Measurements from ENCODE around the gene CDK11B. TPM values are rescaled to one million over a fixed set of nuclear protein-coding genes. Genes with fewer than 3 reads are reported as not detected.
"Not testable (repeated sequence)": the region's sequence is repeated elsewhere in the genome, so short reads cannot be mapped to it uniquely, and the experiment has no call there.

The CDK11B gene
- total and polyA plus RNA-seq, 3 experiments from 2014 or later: 18.3 to 45.6 (median 42.2) TPM

DNA sequence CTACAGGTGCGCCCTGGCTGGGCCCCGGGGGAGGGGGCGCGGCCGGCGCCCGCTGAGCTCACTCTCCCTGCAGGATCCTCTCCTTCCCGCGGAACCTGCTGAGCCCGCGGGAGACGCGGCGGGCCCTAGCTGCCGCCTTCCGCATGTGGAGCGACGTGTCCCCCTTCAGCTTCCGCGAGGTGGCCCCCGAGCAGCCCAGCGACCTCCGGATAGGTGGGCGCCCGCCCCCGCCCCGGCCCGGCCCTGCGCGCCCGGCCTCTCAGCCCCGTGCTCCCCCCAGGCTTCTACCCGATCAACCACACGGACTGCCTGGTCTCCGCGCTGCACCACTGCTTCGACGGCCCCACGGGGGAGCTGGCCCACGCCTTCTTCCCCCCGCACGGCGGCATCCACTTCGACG is 41.3 kb upstream of the CDK11B start:
- CTCF ChIA-PET; H3K27ac Mint-ChIP-seq; H3K27me3 ChIP-seq (ENCODE audit: insufficient read depth, low read length, poor library complexity, severe bottlenecking); H3K9me3 ChIP-seq (ENCODE audit: low read length); H3K4me1 Mint-ChIP-seq; H3K36me3 ChIP-seq (ENCODE audit: insufficient read depth, low read length); H3K9me3 Mint-ChIP-seq; H3K27me3 Mint-ChIP-seq; H3K4me1 ChIP-seq (ENCODE audit: insufficient read depth, low read length); H3K4me3 ChIP-seq (ENCODE audit: low read length); H3K27ac ChIP-seq (ENCODE audit: low read depth, low read length); POLR2A ChIA-PET; DNase-seq; H3K4me3 Mint-ChIP-seq: not testable (repeated sequence)
- H3K36me3 Mint-ChIP-seq: peaks cover 0 to 13% (median 0%) of the 10 kb centered on the region in 3 donors

DNA sequence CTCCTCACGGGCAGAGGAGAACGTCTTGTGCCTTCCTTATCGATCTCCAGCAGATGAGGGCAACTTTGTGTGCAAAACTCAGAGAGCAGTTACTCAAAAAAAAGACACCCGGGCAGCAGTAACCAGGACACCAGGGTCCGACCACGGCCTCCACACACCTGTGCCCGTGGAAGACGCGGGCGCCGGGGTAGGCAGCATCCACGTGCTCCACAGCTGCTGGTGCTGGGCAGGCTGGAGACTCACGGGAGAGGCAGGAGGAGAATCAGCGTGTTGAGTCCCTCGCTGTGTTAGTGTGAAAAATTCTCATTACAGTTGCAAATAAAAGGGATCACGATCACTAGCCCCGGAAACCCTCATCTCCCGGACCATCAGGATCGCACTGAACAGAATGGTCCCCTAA is 40.3 kb upstream of the CDK11B start:
- H3K9me3 Mint-ChIP-seq; H3K27me3 ChIP-seq (ENCODE audit: insufficient read depth, low read length, poor library complexity, severe bottlenecking); H3K36me3 ChIP-seq (ENCODE audit: insufficient read depth, low read length); H3K4me1 ChIP-seq (ENCODE audit: insufficient read depth, low read length); H3K36me3 Mint-ChIP-seq; H3K4me3 ChIP-seq (ENCODE audit: low read length); H3K27ac Mint-ChIP-seq; H3K4me3 Mint-ChIP-seq; POLR2A ChIA-PET; H3K9me3 ChIP-seq (ENCODE audit: low read length); DNase-seq; CTCF ChIA-PET; H3K27me3 Mint-ChIP-seq; H3K4me1 Mint-ChIP-seq; H3K27ac ChIP-seq (ENCODE audit: low read depth, low read length): not testable (repeated sequence)

DNA sequence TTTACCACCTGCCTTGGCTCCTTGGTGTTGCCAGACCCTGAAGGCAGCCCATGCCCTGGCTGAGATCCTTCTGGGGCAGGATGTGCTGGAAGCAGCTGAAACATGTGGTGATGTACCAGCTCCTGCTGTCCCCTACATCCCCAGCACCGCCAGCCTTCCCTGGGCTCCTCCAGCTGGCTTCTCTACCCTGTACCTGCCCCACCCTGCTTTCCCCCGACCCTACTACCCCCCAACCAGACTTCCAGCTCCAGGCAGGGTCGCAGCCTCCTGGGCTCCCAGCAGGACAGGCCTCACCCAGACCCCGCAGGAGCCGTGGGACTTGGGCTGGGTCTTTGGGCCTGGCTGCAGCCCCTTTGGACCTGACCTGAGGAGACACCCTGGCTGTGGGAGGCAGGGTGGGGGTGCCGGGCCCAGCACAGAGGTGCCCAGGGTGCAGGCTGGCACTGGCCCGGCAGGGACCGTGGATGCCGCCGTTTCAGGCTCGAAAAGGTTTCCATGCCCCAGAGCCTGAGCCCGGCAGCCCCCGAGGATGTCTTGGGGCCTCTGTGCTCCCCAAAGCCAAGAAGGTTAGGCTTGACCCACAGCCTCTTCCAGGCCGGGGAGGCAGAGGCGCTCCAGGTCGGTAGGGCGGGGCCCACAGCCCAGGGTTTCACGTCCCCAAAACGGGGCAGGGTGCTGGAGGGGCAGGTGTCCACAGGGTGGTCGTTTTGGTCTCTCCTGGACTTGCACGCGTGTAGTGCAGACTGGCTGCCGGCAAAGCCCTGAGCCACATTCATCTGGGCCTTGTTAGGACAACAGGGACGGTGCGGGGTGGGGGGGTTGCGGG is 38.8 kb upstream of the CDK11B start:
- DNase-seq; H3K4me3 Mint-ChIP-seq; H3K36me3 ChIP-seq (ENCODE audit: insufficient read depth, low read length); H3K9me3 ChIP-seq (ENCODE audit: low read length); POLR2A ChIA-PET; H3K4me1 ChIP-seq (ENCODE audit: insufficient read depth, low read length); H3K4me3 ChIP-seq (ENCODE audit: low read length); H3K27ac ChIP-seq (ENCODE audit: low read depth, low read length); H3K27ac Mint-ChIP-seq; CTCF ChIA-PET; H3K27me3 ChIP-seq (ENCODE audit: insufficient read depth, low read length, poor library complexity, severe bottlenecking); H3K27me3 Mint-ChIP-seq; H3K4me1 Mint-ChIP-seq; H3K36me3 Mint-ChIP-seq; H3K9me3 Mint-ChIP-seq: not testable (repeated sequence)

- H3K36me3 ChIP-seq (ENCODE audit: insufficient read depth, low read length); H3K27me3 Mint-ChIP-seq; H3K27ac ChIP-seq (ENCODE audit: low read depth, low read length); H3K36me3 Mint-ChIP-seq; H3K9me3 Mint-ChIP-seq; H3K9me3 ChIP-seq (ENCODE audit: low read length); H3K4me1 ChIP-seq (ENCODE audit: insufficient read depth, low read length); H3K4me3 ChIP-seq (ENCODE audit: low read length); H3K4me1 Mint-ChIP-seq; POLR2A ChIA-PET; H3K27me3 ChIP-seq (ENCODE audit: insufficient read depth, low read length, poor library complexity, severe bottlenecking); CTCF ChIA-PET: not testable (repeated sequence)
- Mint-ChIP-seq H3K4me3 (peak overlapping the region in 2 of 7 donors; percentile 8 to 60), H3K27ac (peak overlapping the region in 5 of 8 donors; percentile 23 to 79 (median 56))
- peak in 1 of 5 donors; percentile 34 for DNase-seq
These were observed 37.9 kb upstream of the CDK11B start for GRCh38 chr1:1696431-1697357.

GRCh38 chr1:1692714-1693647 is 34.2 kb upstream of the CDK11B start, which contains the start of gene SLC35E2B:
TSS of gene SLC35E2B (minus strand) at chr1:1692795. CDS start at chr1:1676699, 16,096 bp downstream.
- Histone ChIP-seq H3K4me3 (ENCODE audit: low read length) (peak within 1 kb of the TSS; percentile 34), H3K27ac (ENCODE audit: low read depth, low read length) (peak within 1 kb of the TSS; percentile 74)
- peak; percentile 83 to 98 (median 96) for DNase-seq
- H3K9me3 ChIP-seq (ENCODE audit: low read length); H3K27me3 ChIP-seq (ENCODE audit: insufficient read depth, low read length, poor library complexity, severe bottlenecking); H3K27me3 Mint-ChIP-seq; H3K36me3 ChIP-seq (ENCODE audit: insufficient read depth, low read length); CTCF ChIA-PET; H3K4me1 ChIP-seq (ENCODE audit: insufficient read depth, low read length); H3K9me3 Mint-ChIP-seq: not testable (repeated sequence)
- peak within 1 kb of the TSS; percentile 73 to 92 (median 79) for H3K4me3 Mint-ChIP-seq
- H3K36me3 Mint-ChIP-seq: peaks cover 0 to 11% (median 0%) of the 10 kb centered on the region in 3 donors
- H3K4me1 Mint-ChIP-seq: peaks cover 11 to 14% (median 14%) of the 10 kb centered on the region in 3 donors
- H3K27ac Mint-ChIP-seq: peak within 1 kb of the TSS; percentile 80 to 97 (median 88)
- POLR2A ChIA-PET: interaction anchor here (0.6 kb wide), 2 partner anchors 54 to 84 kb away, joined by 4 read pairs; no protein-coding TSS in a partner anchor

- H3K9me3 Mint-ChIP-seq; H3K4me1 ChIP-seq (ENCODE audit: insufficient read depth, low read length); H3K9me3 ChIP-seq (ENCODE audit: low read length); H3K27me3 Mint-ChIP-seq; CTCF ChIA-PET; H3K36me3 ChIP-seq (ENCODE audit: insufficient read depth, low read length); H3K27me3 ChIP-seq (ENCODE audit: insufficient read depth, low read length, poor library complexity, severe bottlenecking): not testable (repeated sequence)
- peaks cover 15 to 19% (median 17%) of the 10 kb centered on the region in 3 donors for H3K4me1 Mint-ChIP-seq
- POLR2A ChIA-PET: interaction anchor here (0.6 kb wide), 2 partner anchors 54 to 85 kb away, joined by 4 read pairs; no protein-coding TSS in a partner anchor
- peak overlapping the region; percentile 41 to 92 (median 79) for H3K4me3 Mint-ChIP-seq
- Histone ChIP-seq H3K4me3 (ENCODE audit: low read length) (peak overlapping the region; percentile 34), H3K27ac (ENCODE audit: low read depth, low read length) (peak overlapping the region; percentile 74)
- DNase-seq: peak in 3 of 5 donors; percentile 63 to 87 (median 73)
- peak overlapping the region in 6 of 8 donors; percentile 46 to 93 (median 82) for H3K27ac Mint-ChIP-seq
- peaks cover 0 to 13% (median 2%) of the 10 kb centered on the region in 3 donors for H3K36me3 Mint-ChIP-seq
These were observed 33.5 kb upstream of the CDK11B start for GRCh38 chr1:1692324-1692713.

DNA sequence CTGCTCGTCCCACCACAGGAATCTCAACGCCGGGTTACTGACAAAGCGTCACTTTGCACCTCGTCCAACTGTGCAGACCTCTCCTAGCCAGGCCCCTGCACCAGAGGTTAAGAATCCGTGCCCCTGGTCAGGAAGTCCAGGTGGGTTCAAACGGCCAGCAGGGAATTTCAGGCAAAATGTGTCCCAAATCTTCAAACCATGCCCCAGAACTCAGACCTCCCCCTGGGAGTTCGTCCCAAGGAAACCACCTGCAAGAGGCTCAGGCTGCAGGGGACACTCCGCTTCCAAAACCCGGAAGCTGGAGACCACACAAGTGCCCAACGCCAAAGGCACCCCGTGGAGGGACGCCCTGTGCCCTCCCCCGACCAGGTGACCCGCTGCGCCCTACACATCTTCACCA is 32.6 kb upstream of the CDK11B start:
- H3K27ac ChIP-seq (ENCODE audit: low read depth, low read length); CTCF ChIA-PET: not testable (repeated sequence)
- H3K36me3 Mint-ChIP-seq: peaks cover 0 to 15% (median 2%) of the 10 kb centered on the region in 3 donors

More for the DNA sequence above, 32.6 kb upstream of the CDK11B start:
- H3K4me1 ChIP-seq (ENCODE audit: insufficient read depth, low read length); H3K27me3 Mint-ChIP-seq; H3K27me3 ChIP-seq (ENCODE audit: insufficient read depth, low read length, poor library complexity, severe bottlenecking); H3K4me3 ChIP-seq (ENCODE audit: low read length); H3K27ac Mint-ChIP-seq; H3K36me3 ChIP-seq (ENCODE audit: insufficient read depth, low read length); DNase-seq; H3K4me3 Mint-ChIP-seq; H3K9me3 Mint-ChIP-seq; POLR2A ChIA-PET; H3K9me3 ChIP-seq (ENCODE audit: low read length): not testable (repeated sequence)
- H3K4me1 Mint-ChIP-seq: peaks cover 14 to 26% (median 17%) of the 10 kb centered on the region in 3 donors
